Smooth muscle cell (in vitro differentiated cells): ENCODE data around the gene CD79A. TPM values are rescaled to one million over a fixed set of nuclear protein-coding genes. Genes with fewer than 3 reads are reported as not detected.

ENCODE experiments used
- DNase-seq: peaks from one replicate; lab custom pipeline; 2025; ENCODE audit not compliant: unreplicated experiment; lab: John Stamatoyannopoulos, UW
- H2AFZ ChIP-seq: fragments of 200-600 bp; sonication (generic); 2 replicates; pipeline ENCODE4 v1.6.0; 2016; ENCODE audit warnings: antibody characterized with exemption, low read depth, mild to moderate bottlenecking
- H3F3A ChIP-seq: fragments of 200-600 bp; sonication (generic); 2 replicates; pipeline ENCODE4 v1.6.0; 2017; ENCODE audit warnings: antibody characterized with exemption, low read depth
- H3K27ac ChIP-seq: fragments of 200-600 bp; sonication (generic); 2 replicates; pipeline ENCODE4 v1.5.1; 2016; ENCODE audit warnings: low read depth, mild to moderate bottlenecking
- H3K27me3 ChIP-seq: fragments of 200-600 bp; sonication (generic); 2 replicates; pipeline ENCODE4 v1.6.1; 2016; ENCODE audit warnings: low read depth, mild to moderate bottlenecking
- H3K36me3 ChIP-seq: fragments of 200-600 bp; sonication (generic); 2 replicates; pipeline ENCODE4 v1.5.1; 2016; ENCODE audit warnings: low read depth
- H3K4me1 ChIP-seq: fragments of 200-600 bp; sonication (generic); 2 replicates; pipeline ENCODE4 v1.5.1; 2016; ENCODE audit warnings: low read depth
- H3K4me2 ChIP-seq: fragments of 200-600 bp; sonication (generic); 2 replicates; pipeline ENCODE4 v1.6.0; 2016; ENCODE audit warnings: mild to moderate bottlenecking
- H3K4me3 ChIP-seq: fragments of 200-600 bp; sonication (generic); 2 replicates; pipeline ENCODE4 v1.5.1; 2016; ENCODE audit warnings: mild to moderate bottlenecking
- H3K79me2 ChIP-seq: fragments of 200-600 bp; sonication (generic); 2 replicates; pipeline ENCODE4 v1.6.0; 2016; ENCODE audit warnings: low read depth, mild to moderate bottlenecking
- H3K9ac ChIP-seq: fragments of 200-600 bp; sonication (generic); 2 replicates; pipeline ENCODE4 v1.6.0; 2016; ENCODE audit warnings: low read depth
- H3K9me3 ChIP-seq: fragments of 200-600 bp; sonication (generic); replicated peaks from 2 replicates; pipeline ENCODE4 v1.5.1; 2016; ENCODE audit warnings: low read depth
- H4K20me1 ChIP-seq: fragments of 200-600 bp; sonication (generic); 2 replicates; pipeline ENCODE4 v1.6.0; 2016; ENCODE audit warnings: low read depth
- CTCF ChIP-seq: fragments of 200-600 bp; sonication (generic); IDR thresholded peaks from 2 replicates; pipeline ENCODE4 v1.5.1; 2017; ENCODE audit warnings: borderline replicate concordance, mild to moderate bottlenecking, antibody characterized with exemption; ENCODE audit not compliant: insufficient read depth, poor library complexity, severe bottlenecking
- WGBS: methylation state at CpG from one replicate; pipeline ENCODE4 v1.1.7; 2016; ENCODE audit warnings: low lambda C conversion rate; 5-methylcytosine and 5-hydroxymethylcytosine counted together
- polyA plus RNA-seq: library from polyadenylated mRNA; unstranded; fragments of >200 nt; fragmentation: Nextera tagmentation; extraction: Ambion mirVana; gene quantifications from 2 replicates; pipeline ENCODE4 v1.2.1, GENCODE V29; 2016
- total RNA-seq: library from RNA; depleted of rRNA; stranded (reverse); fragments of >200 nt; gene quantifications from 2 replicates; pipeline ENCODE4 v1.2.3, GENCODE V29; 2014

CD79A gene
- total and polyA plus RNA-seq, 2 experiments from 2014 or later, result 0.41 TPM; not detected in 1

DNA sequence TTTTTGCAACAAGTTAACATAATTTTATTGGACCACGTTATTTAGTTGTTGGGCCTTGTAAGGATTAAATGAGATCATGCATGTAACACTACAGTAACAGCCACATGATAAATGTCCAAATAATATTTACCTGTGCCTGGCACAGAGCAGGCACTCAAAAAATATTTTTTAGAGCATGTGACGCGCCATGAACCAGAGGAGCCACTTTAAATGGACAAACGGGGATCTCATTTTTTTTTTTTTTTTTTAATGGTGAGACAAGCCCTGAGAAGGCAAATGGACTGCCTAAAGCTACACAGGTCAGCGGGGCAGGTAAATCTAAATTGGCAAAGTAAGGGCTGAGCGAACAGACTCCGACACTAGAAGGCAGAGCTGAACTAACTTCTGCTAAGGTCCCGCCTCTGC, 17.9 kb upstream of the CD79A start:
- Histone ChIP-seq H3K9me3 (no peaks in the 10 kb centered on the region), H2AFZ (no peak overlapping the region), H3K36me3 (peaks cover 5% of the 10 kb centered on the region), H3K4me1 (peaks cover 21% of the 10 kb centered on the region), H3K79me2 (peaks cover 42% of the 10 kb centered on the region), H3F3A (peaks cover 5% of the 10 kb centered on the region), H3K4me2 (peak overlapping the region; percentile 82), H3K4me3 (peak overlapping the region; percentile 46), H3K27ac (peak overlapping the region; percentile 31), H4K20me1 (peaks cover 38% of the 10 kb centered on the region), H3K27me3 (peaks cover 5% of the 10 kb centered on the region), H3K9ac (no peak overlapping the region)
- no peak for DNase-seq
- WGBS, result 4% methylated on average over 8 of the region's 8 CpGs
- TF ChIP-seq CTCF, result no peak

DNA sequence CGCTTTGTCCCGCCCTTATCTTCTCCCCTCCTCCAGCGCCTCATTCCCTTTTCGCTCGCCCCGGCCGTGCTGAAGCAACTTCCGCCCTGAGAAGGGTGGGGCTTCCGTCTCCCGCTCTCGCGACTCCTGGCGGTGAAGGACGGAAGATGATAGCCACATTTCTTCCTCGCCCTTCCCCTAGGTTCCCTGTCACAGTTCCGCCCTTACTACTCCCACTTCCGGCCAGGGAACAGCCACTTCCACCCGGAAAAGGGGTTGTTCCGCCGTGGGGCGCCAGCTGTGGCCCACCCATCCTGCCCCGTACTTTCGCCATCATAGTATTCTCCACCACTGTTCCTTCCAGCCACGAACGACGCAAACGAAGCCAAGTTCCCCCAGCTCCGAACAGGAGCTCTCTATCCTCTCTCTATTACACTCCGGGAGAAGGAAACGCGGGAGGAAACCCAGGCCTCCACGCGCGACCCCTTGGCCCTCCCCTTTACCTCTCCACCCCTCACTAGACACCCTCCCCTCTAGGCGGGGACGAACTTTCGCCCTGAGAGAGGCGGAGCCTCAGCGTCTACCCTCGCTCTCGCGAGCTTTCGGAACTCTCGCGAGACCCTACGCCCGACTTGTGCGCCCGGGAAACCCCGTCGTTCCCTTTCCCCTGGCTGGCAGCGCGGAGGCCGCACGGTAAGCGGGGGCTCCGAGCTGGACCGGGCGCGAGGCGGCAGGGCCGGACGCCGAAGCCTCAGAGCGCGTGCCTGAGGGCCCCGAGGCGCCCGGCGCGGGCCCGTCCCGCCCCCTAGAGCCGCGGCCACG, 17.3 kb upstream of the CD79A start, which contains the start of gene RPS19:
TSS of gene RPS19 (plus strand) at position 638 of the 801 bp plus-strand sequence. CDS start 520 bp downstream, outside the sequence.
- H3K36me3 ChIP-seq, result peaks cover 5% of the 10 kb centered on the region
- WGBS, result 0% methylated on average over 66 of the region's 76 CpGs
- peaks cover 21% of the 10 kb centered on the region for H3K4me1 ChIP-seq
- TF ChIP-seq CTCF, result peak; percentile 47
- peaks cover 48% of the 10 kb centered on the region for H3K79me2 ChIP-seq
- peaks cover 5% of the 10 kb centered on the region for H3F3A ChIP-seq
- H3K4me2 ChIP-seq, result peak within 1 kb of the TSS; percentile 88
- peak within 1 kb of the TSS; percentile 82 for H2AFZ ChIP-seq
- H3K27me3 ChIP-seq, result no peaks in the 10 kb centered on the region
- H4K20me1 ChIP-seq, result peaks cover 44% of the 10 kb centered on the region
- peak within 1 kb of the TSS; percentile 99 for H3K9ac ChIP-seq
- DNase-seq, result peak; percentile 97
- H3K9me3 ChIP-seq, result no peaks in the 10 kb centered on the region
- peak within 1 kb of the TSS; percentile 69 for H3K4me3 ChIP-seq
- peak within 1 kb of the TSS; percentile 91 for H3K27ac ChIP-seq

GRCh38 chr19:41860419-41861115, 16.5 kb upstream of the CD79A start:
- TF ChIP-seq CTCF, result no peak
- Histone ChIP-seq H3K27ac (peak overlapping the region; percentile 91), H3K36me3 (peaks cover 5% of the 10 kb centered on the region), H3K9me3 (no peaks in the 10 kb centered on the region), H3K79me2 (peaks cover 55% of the 10 kb centered on the region), H3K4me3 (peak overlapping the region; percentile 69), H3K4me1 (peaks cover 21% of the 10 kb centered on the region), H4K20me1 (peaks cover 52% of the 10 kb centered on the region), H3F3A (peaks cover 5% of the 10 kb centered on the region), H2AFZ (no peak overlapping the region), H3K9ac (peak overlapping the region; percentile 99), H3K4me2 (peak overlapping the region; percentile 88), H3K27me3 (no peaks in the 10 kb centered on the region)
- 1% methylated on average over 32 of the region's 45 CpGs for WGBS
- DNase-seq, result no peak
